COLO668 (cell line): Measurements from ENCODE around the gene GALNT13.

Experiments used
- DNase-seq: peaks from one replicate; lab custom pipeline; 2025; ENCODE audit not compliant: unreplicated experiment; lab: John Stamatoyannopoulos, UW

The GALNT13 gene

GRCh38 chr2:154291511-154291910 lies 419.8 kb downstream of the GALNT13 start:
- no peak for DNase-seq

- no peak for DNase-seq
These were observed 420.2 kb downstream of the GALNT13 start for GRCh38 chr2:154291927-154292326.

GRCh38 chr2:154293864-154294263 lies 422.1 kb downstream of the GALNT13 start:
- DNase-seq = no peak

- no peak for DNase-seq
These were observed 434.7 kb downstream of the GALNT13 start for GRCh38 chr2:154306266-154306970.

- DNase-seq = no peak
These were observed 435.3 kb downstream of the GALNT13 start for GRCh38 chr2:154307007-154307406.

GRCh38 chr2:154324601-154325000 lies 452.9 kb downstream of the GALNT13 start:
- no peak for DNase-seq

- DNase-seq = no peak
These were observed 457.8 kb downstream of the GALNT13 start for GRCh38 chr2:154329510-154329909.

GRCh38 chr2:154331784-154332183 lies 460.1 kb downstream of the GALNT13 start:
- DNase-seq = no peak

- DNase-seq = no peak
These were observed 464.5 kb downstream of the GALNT13 start for GRCh38 chr2:154336201-154336600.

- no peak for DNase-seq
These were observed 466.7 kb downstream of the GALNT13 start for GRCh38 chr2:154338352-154338967.

GRCh38 chr2:154343282-154343681 lies 471.6 kb downstream of the GALNT13 start:
- no peak for DNase-seq

GRCh38 chr2:154350911-154351310 lies 479.2 kb downstream of the GALNT13 start:
- DNase-seq = no peak

GRCh38 chr2:154361276-154361675 lies 489.6 kb downstream of the GALNT13 start:
- DNase-seq = no peak

- DNase-seq = no peak
These were observed 496.4 kb downstream of the GALNT13 start for GRCh38 chr2:154368153-154368552.

GRCh38 chr2:154370873-154371272 lies 499.2 kb downstream of the GALNT13 start:
- DNase-seq = no peak

- DNase-seq = no peak
These were observed 502.7 kb downstream of the GALNT13 start for GRCh38 chr2:154374416-154374815.

- no peak for DNase-seq
These were observed 503.8 kb downstream of the GALNT13 start for GRCh38 chr2:154375579-154375931.

- DNase-seq = no peak
These were observed 510.4 kb downstream of the GALNT13 start for GRCh38 chr2:154381931-154382794.

- DNase-seq = no peak
These were observed 514.5 kb downstream of the GALNT13 start for GRCh38 chr2:154386186-154386585.

GRCh38 chr2:154391051-154391450 lies 519.3 kb downstream of the GALNT13 start:
- no peak for DNase-seq

GRCh38 chr2:154392256-154392655 lies 520.5 kb downstream of the GALNT13 start:
- no peak for DNase-seq

- no peak for DNase-seq
These were observed 522.9 kb downstream of the GALNT13 start for GRCh38 chr2:154394600-154394999.
